IMR-90 (cell line): ENCODE data around the gene LYRM4. TPM values are rescaled to one million over a fixed set of nuclear protein-coding genes. Genes with fewer than 3 reads are reported as not detected.

Experiments used
- ATAC-seq: fragments of 200-7000 bp; cut with Tn5 transposase; 2 replicates; pipeline ENCODE4 v1.9.1; 2020; ENCODE audit warnings: low read depth, mild to moderate bottlenecking, moderate library complexity
- BruUV-seq: library from RNA; stranded (reverse); fragments of 400-500 nt; replicated peaks from 2 replicates; lab custom pipeline; 2021; lab: Mats Ljungman, UMichigan
- CTCF ChIA-PET: fragments of 300-600 bp; formaldehyde crosslinking; extraction: SDS; loops from one replicate; lab custom pipeline; 2021; ENCODE audit warnings: antibody characterized with exemption; lab: Yijun Ruan, JAX
- POLR2A ChIA-PET: fragments of 300-600 bp; sonication (Branson Sonifier 250); formaldehyde crosslinking; loops from one replicate; lab custom pipeline; 2022; ENCODE audit warnings: antibody characterized with exemption; ENCODE audit not compliant: unreplicated experiment; lab: Charles Lee
- DNase-seq: peaks from one replicate; pipeline ENCODE4 v3.0.0; 2013
- H2AFZ ChIP-seq: replicated peaks from 2 replicates; pipeline ENCODE3; 2013; ENCODE audit warnings: low read length, mild to moderate bottlenecking; ENCODE audit not compliant: poor library complexity
- H2AK5ac ChIP-seq: 2 replicates; pipeline ENCODE4 v1.6.1; 2013; ENCODE audit warnings: low read depth, low read length, inconsistent platforms
- H2AK9ac ChIP-seq: replicated peaks from 2 replicates; pipeline ENCODE3; 2013; ENCODE audit warnings: mild to moderate bottlenecking, low read depth, low read length, moderate library complexity; ENCODE audit not compliant: poor library complexity
- H2BK120ac ChIP-seq: 2 replicates; pipeline ENCODE4 v1.6.1; 2013; ENCODE audit warnings: low read depth, low read length, inconsistent platforms
- H2BK15ac ChIP-seq: 3 replicates; pipeline ENCODE4 v1.6.1; 2013; ENCODE audit warnings: low read depth, low read length, inconsistent platforms
- H2BK20ac ChIP-seq: 2 replicates; pipeline ENCODE4 v1.6.1; 2013; ENCODE audit warnings: low read depth, mild to moderate bottlenecking, inconsistent platforms, low read length, moderate library complexity
- H2BK5ac ChIP-seq: 2 replicates; pipeline ENCODE4 v1.6.1; 2013; ENCODE audit warnings: mild to moderate bottlenecking, low read depth, low read length, inconsistent platforms; ENCODE audit not compliant: poor library complexity, severe bottlenecking
- H3K14ac ChIP-seq: replicated peaks from 2 replicates; pipeline ENCODE4 v1.6.1; 2013; ENCODE audit warnings: low read depth, low read length, inconsistent platforms
- H3K18ac ChIP-seq: 2 replicates; pipeline ENCODE4 v1.6.1; 2013; ENCODE audit warnings: low read depth, low read length, control low read depth
- H3K23ac ChIP-seq: 2 replicates; pipeline ENCODE4 v1.6.1; 2013; ENCODE audit warnings: low read depth, low read length, inconsistent platforms
- H3K27ac ChIP-seq: 2 replicates; pipeline ENCODE4 v1.5.1; 2013; ENCODE audit warnings: mild to moderate bottlenecking, control low read depth, low read length; ENCODE audit not compliant: insufficient read depth
- H3K27me3 ChIP-seq: 2 replicates; pipeline ENCODE4 v1.6.1; 2013; ENCODE audit warnings: low read length; ENCODE audit not compliant: control insufficient read depth, insufficient read depth
- H3K36me3 ChIP-seq: 2 replicates; pipeline ENCODE4 v1.6.1; 2013; ENCODE audit warnings: low read length, mixed read lengths; ENCODE audit not compliant: control insufficient read depth, insufficient read depth
- H3K4ac ChIP-seq: 2 replicates; pipeline ENCODE4 v1.6.1; 2013; ENCODE audit warnings: low read depth, low read length, inconsistent platforms
- H3K4me1 ChIP-seq: 2 replicates; pipeline ENCODE4 v1.6.1; 2013; ENCODE audit warnings: low read length, mixed read lengths; ENCODE audit not compliant: control insufficient read depth, insufficient read depth
- H3K4me2 ChIP-seq: 2 replicates; pipeline ENCODE4 v1.6.1; 2013; ENCODE audit warnings: low read depth, mild to moderate bottlenecking, control low read depth, low read length, moderate library complexity
- H3K4me3 ChIP-seq: 2 replicates; pipeline ENCODE4 v1.5.1; 2013; ENCODE audit warnings: low read depth, mild to moderate bottlenecking, control low read depth, low read length, moderate library complexity; ENCODE audit not compliant: insufficient read depth
- H3K56ac ChIP-seq: 2 replicates; pipeline ENCODE4 v1.6.1; 2013; ENCODE audit warnings: low read length, inconsistent platforms; ENCODE audit not compliant: insufficient read depth; ENCODE audit errors: extremely low read depth
- H3K79me1 ChIP-seq, 2 experiments: 2 replicates each; pipeline ENCODE4 v1.6.1; 2013; ENCODE audit warnings: low read length in 2 of 2, inconsistent platforms in 1 of 2, low read depth in 1 of 2
- H3K9ac ChIP-seq: 2 replicates; pipeline ENCODE4 v1.6.1; 2013; ENCODE audit warnings: low read depth, low read length, control low read depth
- H3K9me1 ChIP-seq: 2 replicates; pipeline ENCODE4 v1.6.1; 2013; ENCODE audit warnings: low read length, inconsistent platforms; ENCODE audit not compliant: insufficient read depth
- H3K9me3 ChIP-seq: 2 replicates; pipeline ENCODE4 v1.6.1; 2013; ENCODE audit warnings: low read length; ENCODE audit not compliant: control insufficient read depth, insufficient read depth
- H4K20me1 ChIP-seq: 2 replicates; pipeline ENCODE4 v1.6.1; 2013; ENCODE audit warnings: low read length, inconsistent platforms; ENCODE audit not compliant: insufficient read depth
- H4K5ac ChIP-seq: 2 replicates; pipeline ENCODE4 v1.6.1; 2013; ENCODE audit warnings: mild to moderate bottlenecking, low read depth, low read length, control low read depth
- H4K8ac ChIP-seq, 2 experiments: 2 replicates each; pipeline ENCODE4 v1.6.1; 2013; ENCODE audit warnings: low read depth in 2 of 2, low read length in 2 of 2, control low read depth in 1 of 2, inconsistent platforms in 1 of 2
- H4K91ac ChIP-seq: 2 replicates; pipeline ENCODE4 v1.6.1; 2013; ENCODE audit warnings: low read depth, low read length, inconsistent platforms; ENCODE audit not compliant: insufficient read depth
- MAFK ChIP-seq: IDR thresholded peaks from 2 replicates; pipeline ENCODE4 v1.6.1; 2012; ENCODE audit warnings: low read depth, low read length, improper control_type of control experiment
- RCOR1 ChIP-seq: IDR thresholded peaks from 2 replicates; pipeline ENCODE4 v1.6.1; 2012; ENCODE audit warnings: mild to moderate bottlenecking, low read length, improper control_type of control experiment; ENCODE audit not compliant: insufficient replicate concordance
- WGBS, 2 experiments: methylation state at CpG; one replicate each; pipeline versions ENCODE4 v1.1.5 to v1.1.7; 2013; ENCODE audit warnings: missing lambda C conversion rate in 2 of 2; ENCODE audit not compliant: insufficient read length in 1 of 2; ENCODE audit errors: extremely low coverage in 2 of 2; 5-methylcytosine and 5-hydroxymethylcytosine counted together
- dilution Hi-C: fragments of 300-500 bp; cut with HindIII; formaldehyde crosslinking; loops from one replicate; pipeline ENCODE4 v1.14.3; 2018; ENCODE audit warnings: low sequenced_read_pairs; ENCODE audit not compliant: unreplicated experiment
- in situ Hi-C: fragments of 300-500 bp; cut with MboI; formaldehyde crosslinking; loops from 3 replicates; pipeline ENCODE4 v1.14.3; 2019; ENCODE audit warnings: low sequenced_read_pairs, inconsistent platforms, mixed read lengths
- intact Hi-C: fragments of 100-400 bp; cut with micrococcal nuclease; formaldehyde crosslinking; loops from 2 replicates; pipeline ENCODE4 v1.10.0; 2022
- polyA plus RNA-seq, 3 experiments: library from polyadenylated mRNA; depleted of rRNA; stranded (reverse); fragments of >200 nt; gene quantifications; 2 replicates each; pipeline ENCODE4 v1.2.3, GENCODE V29; 2012; ENCODE audit warnings: low replicate concordance in 1 of 3
- total RNA-seq: library from RNA; depleted of rRNA; stranded (reverse); fragments of >200 nt; gene quantifications from 2 replicates; pipeline ENCODE4 v1.2.3, GENCODE V29; 2012
- TF ChIP-seq, protein P1 (sequence below): conservative IDR thresholded peaks from 2 replicates; pipeline ENCODE4 v1.5.1; 2012; ENCODE audit warnings: mild to moderate bottlenecking, low read depth, low read length, improper control_type of control experiment

LYRM4 gene
- total and polyA plus RNA-seq, 2 of the 4 experiments (the other 2 are of a cell fraction): 11.5 to 26.6 TPM

DNA sequence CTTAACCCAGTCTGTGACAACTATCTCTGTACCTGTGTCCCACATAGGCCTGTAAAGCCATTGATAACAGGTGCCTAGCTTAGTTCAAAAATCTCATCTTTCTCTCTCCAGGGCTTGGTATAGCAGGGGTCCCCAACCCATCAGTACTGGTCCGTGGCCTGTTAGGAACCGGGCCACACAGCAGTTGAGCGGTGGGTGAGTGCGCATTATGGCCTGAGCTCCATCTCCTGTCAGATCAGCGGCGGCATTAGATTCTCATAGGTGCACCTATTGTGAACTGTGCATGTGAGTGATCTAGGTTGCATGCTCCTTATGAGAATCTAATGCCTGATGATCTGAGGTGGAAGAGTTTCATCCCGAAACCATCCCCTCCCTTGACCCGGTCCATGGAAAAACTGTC lies 3.4 kb downstream of the LYRM4 start:
- Histone ChIP-seq H3K14ac (no peak overlapping the region), H3K27me3 (no peaks in the 10 kb centered on the region), H2BK20ac (no peak overlapping the region), H4K91ac (no peak overlapping the region), H2BK15ac (no peak overlapping the region), H2AK9ac (no peak overlapping the region), H3K79me1 (peaks cover 16 to 23% of the 10 kb centered on the region in 2 experiments), H4K20me1 (no peaks in the 10 kb centered on the region), H2BK120ac (no peak overlapping the region), H3K4me1 (no peaks in the 10 kb centered on the region), H4K5ac (no peak overlapping the region), H3K4ac (no peak overlapping the region), H2AFZ (no peak overlapping the region), H3K9me3 (no peaks in the 10 kb centered on the region), H3K36me3 (no peaks in the 10 kb centered on the region), H4K8ac (no peak overlapping the region), H3K18ac (no peak overlapping the region), H3K4me3 (no peak overlapping the region), H2BK5ac (no peak overlapping the region), H2AK5ac (no peak overlapping the region), H3K9me1 (peaks cover 2% of the 10 kb centered on the region; the same call in 1 of the 2 replicates), H3K4me2 (no peak overlapping the region), H3K27ac (no peak overlapping the region), H3K9ac (no peak overlapping the region), H3K56ac (no peak overlapping the region), H3K23ac (no peak overlapping the region)
- TF ChIP-seq, protein P1, sequence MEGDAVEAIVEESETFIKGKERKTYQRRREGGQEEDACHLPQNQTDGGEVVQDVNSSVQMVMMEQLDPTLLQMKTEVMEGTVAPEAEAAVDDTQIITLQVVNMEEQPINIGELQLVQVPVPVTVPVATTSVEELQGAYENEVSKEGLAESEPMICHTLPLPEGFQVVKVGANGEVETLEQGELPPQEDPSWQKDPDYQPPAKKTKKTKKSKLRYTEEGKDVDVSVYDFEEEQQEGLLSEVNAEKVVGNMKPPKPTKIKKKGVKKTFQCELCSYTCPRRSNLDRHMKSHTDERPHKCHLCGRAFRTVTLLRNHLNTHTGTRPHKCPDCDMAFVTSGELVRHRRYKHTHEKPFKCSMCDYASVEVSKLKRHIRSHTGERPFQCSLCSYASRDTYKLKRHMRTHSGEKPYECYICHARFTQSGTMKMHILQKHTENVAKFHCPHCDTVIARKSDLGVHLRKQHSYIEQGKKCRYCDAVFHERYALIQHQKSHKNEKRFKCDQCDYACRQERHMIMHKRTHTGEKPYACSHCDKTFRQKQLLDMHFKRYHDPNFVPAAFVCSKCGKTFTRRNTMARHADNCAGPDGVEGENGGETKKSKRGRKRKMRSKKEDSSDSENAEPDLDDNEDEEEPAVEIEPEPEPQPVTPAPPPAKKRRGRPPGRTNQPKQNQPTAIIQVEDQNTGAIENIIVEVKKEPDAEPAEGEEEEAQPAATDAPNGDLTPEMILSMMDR: no peak
- no peak for TF ChIP-seq MAFK
- no peak for TF ChIP-seq RCOR1
- intact Hi-C loops: no loop called here
- dilution Hi-C loops: no loop called here
- in situ Hi-C loops: no loop called here
- no peak for ATAC-seq
- WGBS, 2 experiments: no CpG with 5 or more reads among the region's 8 CpGs
- DNase-seq: no peak
- ChIA-PET POLR2A (no interaction called here), CTCF (no interaction called here)
- no TSS peak for BruUV-seq
